Measurements from ENCODE around the gene ZNF485.
"Not testable (repeated sequence)": the region's sequence is repeated elsewhere in the genome, so short reads cannot be mapped to it uniquely, and the experiment has no call there.

Gene ZNF485

DNA sequence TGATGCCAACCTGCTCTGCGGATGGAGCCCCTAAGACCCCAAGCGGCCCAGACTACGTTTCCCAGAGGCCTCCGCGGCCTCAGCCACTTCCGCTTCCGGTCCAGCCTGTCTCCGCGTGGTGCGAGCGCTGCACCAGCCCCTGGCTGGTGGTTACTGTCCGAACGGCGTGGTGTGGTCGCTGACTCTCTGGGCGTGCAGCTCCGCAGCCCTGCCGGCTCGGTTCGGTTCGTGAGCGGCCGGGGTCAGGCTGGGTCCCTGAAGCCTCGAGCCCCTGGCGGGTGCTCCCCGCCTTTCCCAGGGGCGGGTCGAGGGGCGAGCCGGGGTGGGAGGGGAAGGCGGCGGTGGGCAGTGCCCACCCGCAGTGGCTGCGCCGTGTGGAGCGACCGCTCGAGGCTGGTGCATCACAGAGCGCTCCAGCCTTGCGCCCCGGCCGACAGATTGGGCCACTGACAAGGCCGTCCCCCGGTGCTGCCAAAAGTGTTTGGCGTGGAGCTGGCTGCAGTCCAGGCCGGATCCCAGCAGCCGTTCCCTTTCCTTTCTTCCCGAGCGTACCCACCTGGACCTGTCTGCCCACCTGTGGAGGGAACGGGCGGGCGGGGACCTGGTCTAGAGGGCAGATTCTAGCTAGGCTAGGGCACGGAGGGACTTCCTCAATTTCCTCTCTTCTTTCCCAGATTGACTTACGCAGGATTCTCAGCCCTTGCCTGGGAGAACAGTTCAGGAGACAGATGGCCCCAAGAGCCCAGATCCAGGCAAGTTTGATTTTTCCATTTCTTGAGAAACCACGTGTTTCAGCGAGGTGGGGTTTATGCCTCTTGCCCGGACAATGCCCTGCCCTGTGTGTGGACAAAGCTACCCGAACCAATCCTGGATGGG lies at the start of gene ZNF485:
TSS of gene ZNF485 (plus strand) at position 116 of the 876 bp plus-strand sequence. CDS start at position 729, 613 bp downstream.
- peak; percentile 61 for DNase-seq (ENCODE audit: low read depth)

DNA sequence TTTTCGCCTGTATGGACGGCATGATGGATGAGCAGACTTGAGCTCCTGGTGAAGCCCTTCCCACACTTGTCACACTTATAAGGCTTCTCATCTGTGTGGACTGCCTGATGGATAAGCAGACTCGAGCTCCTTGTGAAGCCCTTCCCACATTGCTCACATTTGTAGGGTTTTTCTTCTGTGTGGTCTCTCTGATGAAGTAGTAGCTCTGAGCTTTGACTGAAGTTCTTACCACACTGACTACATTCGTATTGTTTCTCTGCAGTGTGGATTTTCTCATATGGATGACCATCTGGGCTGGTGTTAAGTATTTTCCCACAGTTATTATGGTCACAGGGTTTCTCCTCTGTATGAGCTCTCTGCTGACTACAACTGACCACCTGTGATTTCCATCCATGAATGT lies 49.0 kb upstream of the ZNF485 start:
- no peak for DNase-seq (ENCODE audit: low read depth)

DNA sequence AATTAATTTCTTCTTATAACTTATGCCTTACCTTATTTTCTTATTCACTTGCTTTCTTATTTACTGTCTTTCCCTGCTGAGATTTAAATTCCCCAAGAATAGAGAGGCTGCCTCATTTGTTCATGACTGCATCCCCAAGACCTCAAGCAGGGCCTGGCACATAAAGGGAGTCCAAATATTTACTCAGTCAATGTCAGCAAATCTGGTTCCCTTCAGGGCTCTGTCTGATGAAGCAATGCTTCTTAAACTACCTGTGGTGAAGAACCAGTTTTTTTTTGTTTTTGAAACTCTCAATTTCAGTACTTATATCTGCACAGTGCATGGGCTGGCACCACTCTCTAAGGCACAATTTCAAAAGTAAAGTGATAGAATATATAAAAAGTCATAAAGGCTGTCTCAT lies 36.6 kb upstream of the ZNF485 start:
- no peak for DNase-seq (ENCODE audit: low read depth)

DNA sequence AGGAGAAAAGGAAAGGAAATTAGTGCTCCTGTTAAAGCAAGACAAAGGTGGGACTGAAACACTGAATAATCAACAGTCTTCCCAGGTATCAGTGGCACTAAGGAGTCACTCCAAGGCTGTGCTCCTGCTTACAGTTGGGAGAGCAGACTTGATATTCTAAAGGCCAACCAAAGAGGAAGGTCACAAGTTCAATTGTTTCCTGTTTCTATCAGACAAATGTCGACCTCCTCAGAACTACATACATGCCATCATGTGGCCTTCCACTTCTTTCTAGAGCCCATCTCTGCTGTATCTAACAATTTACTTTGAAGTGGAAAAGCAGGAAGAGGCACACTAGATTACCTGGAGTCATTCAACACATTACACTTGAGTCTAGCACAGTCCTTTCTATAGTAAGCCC lies 35.3 kb upstream of the ZNF485 start:
- no peak for DNase-seq (ENCODE audit: low read depth)

DNA sequence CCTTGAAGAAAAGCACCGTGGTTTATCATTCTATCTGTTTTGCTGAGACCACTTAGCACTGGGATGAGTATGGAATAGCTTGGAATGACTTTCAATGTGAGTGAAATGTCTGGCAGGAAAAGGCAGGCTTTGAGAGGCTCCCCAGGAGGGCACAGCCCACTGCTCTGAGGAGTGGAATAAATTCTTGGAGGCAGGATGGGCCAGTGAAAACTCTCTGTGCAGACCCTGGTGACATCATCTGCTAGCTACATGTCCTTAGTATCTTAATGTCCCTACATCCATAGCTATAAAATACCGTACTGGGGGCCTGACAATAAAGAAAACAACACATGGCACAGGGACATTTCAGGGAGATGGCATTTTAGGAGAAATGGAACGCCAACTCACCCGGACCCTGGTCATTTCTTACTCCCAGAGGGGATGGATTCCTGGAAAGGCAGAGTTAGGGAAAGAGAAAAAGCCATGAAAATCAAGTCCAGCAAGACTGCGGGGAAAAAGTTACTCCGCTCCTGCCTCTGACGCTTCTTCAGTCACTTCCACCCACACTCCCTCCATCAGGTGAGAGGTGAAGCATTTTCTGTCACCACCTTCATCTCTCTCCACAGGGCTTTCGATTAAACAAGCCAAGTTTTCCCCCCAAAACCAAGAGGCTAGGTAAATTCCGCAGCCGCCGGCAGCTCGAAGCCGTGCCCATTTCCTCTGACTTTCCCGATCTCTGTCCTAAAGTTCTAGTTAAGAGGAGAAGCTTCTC lies 32.8 kb upstream of the ZNF485 start:
- no peak for DNase-seq (ENCODE audit: low read depth)

DNA sequence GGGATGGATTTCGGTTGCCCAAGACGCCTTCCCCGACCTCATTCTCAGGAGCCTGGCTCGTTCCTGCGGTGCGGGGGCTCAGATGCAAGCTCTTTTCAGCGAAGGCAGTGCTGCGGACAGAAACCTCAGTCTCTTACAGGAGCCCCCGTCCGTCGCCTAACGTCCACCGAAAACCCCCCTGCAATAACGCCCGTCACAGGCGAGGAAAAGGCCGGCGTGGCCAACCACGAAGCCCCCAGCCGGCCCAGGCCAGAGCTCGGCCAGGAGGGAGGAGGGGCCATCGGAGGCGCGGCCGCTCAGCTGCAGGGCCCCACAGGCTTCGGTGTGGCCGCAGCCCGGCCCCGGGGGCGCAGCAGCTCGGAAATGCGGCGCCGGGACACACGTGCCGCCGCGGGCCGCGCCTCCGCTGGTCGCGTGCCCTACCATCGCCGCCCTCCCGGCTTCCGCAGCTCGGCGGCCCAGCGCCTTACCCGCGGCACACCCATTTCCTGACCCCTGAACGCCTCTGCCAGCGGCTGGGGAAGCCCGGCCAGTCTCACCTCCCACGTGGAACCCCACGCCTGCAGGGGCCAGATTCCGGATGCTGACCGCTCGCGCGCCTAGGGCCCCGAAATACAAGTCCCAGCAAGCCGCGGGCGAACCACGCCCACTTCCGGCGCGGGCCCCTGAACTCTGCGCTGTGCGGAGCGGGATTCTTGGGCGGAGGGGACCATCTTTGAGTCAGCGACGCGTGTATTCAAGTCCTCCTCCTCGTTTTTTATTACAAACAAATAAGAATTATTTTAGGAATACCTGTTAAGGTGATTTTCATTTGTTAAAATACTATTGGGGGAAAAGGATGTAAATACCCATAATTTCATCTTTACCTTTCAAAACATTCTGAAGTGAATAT lies 32.0 kb upstream of the ZNF485 start, which contains the start of gene ZNF239:
TSS of gene ZNF239 (minus strand) at position 616 of the 892 bp plus-strand sequence. CDS start 16,537 bp downstream, outside the sequence.
- peak; percentile 92 for DNase-seq (ENCODE audit: low read depth)

DNA sequence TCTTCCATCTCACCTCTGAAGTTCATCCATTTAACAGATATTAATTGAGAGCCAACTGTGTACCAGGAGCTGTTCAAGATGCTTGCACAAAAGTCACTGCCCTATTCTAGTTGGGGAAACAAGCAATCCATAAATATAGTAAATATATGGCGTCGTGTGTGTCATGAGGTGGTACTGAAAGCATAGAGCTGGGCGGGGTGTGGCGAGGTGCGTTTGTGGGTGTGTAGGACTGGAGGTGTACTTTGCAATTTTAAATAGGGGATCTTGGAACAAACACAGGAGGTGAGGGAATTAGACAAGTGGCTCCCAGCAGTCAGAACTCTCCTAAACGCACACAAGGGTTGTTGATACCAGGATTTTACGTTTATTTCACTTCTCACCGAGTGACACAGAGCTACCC lies 31.3 kb upstream of the ZNF485 start:
- DNase-seq (ENCODE audit: low read depth), result no peak

DNA sequence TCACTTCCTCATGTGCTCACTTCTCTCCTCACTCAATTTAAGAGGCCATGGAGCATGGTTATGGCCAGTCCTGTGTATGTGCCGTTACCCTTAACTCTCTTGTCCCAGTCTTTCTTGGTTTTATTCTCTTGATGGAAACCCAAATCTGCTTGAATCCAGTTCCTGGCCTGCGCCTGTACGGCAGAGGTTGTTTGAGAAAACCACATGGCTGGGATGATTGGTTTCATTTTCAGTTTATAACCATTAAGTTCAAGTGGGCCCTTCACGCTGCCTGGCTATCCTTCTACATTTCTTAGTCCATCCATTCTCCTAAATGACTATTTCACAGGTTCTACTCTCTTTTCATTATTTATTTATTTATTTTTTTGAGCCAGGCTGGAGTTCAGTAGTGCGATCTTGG lies 30.2 kb upstream of the ZNF485 start:
- DNase-seq (ENCODE audit: low read depth), result no peak

DNA sequence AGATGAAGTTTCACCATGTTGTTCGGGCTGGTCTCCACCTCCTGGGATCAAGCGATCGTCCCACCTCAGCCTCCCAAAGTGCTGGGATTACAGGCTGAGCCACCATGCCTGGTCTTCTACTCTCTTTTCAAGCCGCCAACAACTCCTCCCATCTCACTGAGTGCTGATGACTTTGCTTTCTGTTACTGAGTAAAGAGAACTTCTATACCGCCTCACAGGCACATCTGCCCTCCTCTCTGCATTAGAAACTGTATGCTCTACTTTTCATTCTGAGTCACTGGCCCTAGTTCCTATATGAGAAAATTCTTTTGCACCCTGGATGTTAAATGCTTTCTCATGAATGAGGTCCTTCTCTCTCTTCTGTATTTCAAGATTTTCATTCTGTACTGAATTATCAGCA lies 29.7 kb upstream of the ZNF485 start:
- no peak for DNase-seq (ENCODE audit: low read depth)

DNA sequence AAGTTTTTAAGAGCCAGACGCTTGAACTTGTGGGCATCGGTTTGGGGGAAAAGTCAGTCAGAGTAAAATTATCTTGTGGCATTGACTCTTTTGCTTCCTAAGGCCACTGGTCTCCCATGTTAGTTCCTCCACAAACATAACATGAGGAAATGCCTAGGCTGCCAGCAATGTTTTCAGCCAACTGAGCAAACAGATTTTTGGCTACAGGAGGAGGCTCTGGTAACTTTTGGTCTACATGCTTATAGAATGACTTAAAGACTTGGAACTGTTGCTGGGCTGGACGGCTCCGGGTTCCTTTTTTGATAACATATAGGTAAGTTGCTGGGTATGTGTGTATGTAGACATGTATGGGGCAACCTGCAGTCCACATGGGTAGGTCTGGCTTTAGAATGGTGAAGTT lies 22.2 kb upstream of the ZNF485 start:
- no peak for DNase-seq (ENCODE audit: low read depth)

DNA sequence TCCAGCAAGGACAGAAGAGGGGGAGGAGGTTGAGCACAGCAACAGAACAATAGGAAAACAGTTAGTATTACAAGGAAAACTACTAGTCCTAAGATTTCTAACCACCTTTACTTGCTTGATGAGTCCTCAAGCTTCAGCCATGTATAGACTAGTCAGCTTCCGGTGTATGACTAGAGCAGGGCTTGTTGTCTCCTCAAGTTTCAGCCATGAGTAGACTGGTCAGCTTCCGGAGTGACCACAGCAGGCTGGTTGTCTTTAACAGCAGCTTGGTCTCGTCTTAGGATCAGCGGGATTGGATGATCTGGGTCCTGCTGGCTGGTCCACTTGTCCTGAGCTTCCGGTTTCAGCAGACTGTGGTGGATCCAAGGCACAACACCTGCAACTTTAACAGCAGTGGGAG lies 21.2 kb upstream of the ZNF485 start:
- peak; percentile 23 for DNase-seq (ENCODE audit: low read depth)

DNA sequence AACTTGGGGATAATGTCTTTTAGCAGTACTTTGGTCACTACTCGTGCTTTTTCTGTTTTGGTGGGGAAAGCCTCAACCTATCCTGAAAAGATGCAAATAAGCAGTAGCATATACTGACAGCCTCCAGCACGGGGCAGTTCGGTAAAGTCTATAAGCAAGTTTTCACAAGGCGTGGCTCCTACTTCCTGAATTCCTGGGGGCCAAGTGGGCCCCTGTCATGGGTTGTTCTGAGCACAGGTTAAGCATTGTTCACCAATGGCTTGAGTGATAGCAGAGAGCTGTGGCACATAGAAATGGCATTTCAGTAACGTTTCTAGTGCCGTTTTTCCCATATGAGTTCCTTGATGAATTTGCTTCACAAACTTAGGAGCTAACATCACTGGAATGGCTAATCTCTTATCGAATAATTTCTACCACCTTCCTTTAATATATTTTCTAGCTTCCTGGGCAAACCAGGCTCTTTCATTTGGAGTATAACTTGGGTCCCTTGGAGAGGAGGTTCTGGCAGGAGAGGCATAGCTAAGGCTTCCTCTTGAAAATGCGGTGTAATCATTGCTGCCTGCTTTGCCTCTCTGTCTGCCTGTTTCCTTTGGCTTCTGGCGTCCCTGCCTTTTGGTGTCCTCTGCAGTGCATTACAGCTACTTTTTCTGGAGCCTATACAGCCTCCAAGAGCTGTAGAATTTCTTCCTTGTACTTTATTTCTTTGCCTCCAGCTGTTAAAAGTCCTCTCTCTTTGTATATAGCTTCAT lies 20.1 kb upstream of the ZNF485 start:
- no peak for DNase-seq (ENCODE audit: low read depth)

DNA sequence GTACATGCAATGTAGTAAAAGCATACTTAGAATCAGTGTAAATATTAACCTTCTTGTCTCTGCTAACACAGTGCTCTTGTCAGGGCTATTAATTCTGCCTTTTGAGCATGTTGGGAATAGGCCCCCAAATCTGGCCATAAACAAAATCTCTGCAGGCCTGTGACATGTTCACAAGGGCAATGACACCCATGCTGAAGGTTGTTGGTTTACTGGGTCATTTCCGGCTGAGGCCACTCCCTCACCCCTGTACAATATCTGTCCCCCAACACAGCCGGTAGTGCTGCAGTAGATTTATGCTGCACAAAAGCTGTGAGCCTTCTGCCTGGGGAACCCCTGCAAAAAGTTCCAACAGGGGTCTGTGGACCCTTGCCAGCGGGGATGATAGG lies 19.5 kb upstream of the ZNF485 start:
- not testable (repeated sequence) for DNase-seq (ENCODE audit: low read depth)

DNA sequence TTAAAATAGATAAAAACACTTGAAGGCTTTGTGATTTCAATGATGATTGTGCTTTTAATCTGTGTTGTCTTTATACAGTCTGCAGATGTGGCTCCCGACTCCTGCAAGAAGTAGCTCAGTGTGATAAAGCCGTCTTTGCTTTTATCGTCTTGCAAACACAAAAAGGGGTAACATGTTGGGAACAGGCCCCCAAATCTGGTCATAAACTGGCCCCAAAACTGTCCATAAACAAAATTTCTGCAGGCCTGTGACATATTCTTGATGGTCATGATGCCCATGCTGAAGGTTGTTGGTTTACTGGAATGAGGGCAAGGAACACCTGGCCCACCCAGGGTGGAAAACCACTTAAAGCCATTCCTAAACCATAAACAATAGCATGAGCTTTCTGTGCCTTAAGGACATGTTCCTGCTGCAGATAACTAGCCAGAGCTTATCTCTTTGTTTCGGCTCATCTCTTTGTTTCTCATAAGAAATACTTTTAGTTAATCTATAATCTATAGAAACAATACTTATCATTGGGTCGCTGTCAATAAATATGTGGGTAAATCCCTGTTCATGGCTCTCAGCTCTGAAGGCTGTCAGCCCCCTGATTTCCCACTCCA lies 14.8 kb upstream of the ZNF485 start:
- no peak for DNase-seq (ENCODE audit: low read depth)

DNA sequence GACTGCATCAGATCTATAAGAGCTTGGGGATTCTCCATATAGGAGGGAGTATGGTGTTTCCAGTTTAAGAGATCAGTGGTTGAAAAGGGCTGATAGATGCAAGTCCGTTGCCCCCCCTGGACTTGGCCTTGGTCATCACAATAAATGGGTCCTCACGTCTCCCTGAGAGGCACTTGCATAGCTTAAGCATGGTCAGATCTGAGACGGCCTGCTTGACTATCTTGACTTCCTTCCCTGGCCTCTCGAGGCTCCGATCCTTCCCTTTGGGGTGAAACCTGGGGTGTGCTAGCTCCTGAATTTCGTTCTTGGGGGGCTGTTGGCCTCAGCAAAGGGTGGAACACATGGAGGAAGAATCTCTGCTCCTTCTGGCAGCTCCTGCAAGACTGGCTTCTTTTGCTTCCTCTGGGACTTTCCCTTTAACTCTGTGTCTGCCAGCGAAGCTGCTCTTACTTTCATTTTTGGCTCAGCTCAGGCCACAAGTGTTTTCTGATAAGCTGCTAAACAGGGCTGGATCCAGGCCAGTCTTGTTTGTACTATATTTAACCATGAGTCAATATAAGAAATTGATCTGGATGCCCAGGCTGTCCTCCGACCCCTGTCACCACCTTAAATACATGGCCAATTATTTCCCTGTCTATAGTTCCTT lies 11.2 kb upstream of the ZNF485 start:
- peak; percentile 79 for DNase-seq (ENCODE audit: low read depth)

DNA sequence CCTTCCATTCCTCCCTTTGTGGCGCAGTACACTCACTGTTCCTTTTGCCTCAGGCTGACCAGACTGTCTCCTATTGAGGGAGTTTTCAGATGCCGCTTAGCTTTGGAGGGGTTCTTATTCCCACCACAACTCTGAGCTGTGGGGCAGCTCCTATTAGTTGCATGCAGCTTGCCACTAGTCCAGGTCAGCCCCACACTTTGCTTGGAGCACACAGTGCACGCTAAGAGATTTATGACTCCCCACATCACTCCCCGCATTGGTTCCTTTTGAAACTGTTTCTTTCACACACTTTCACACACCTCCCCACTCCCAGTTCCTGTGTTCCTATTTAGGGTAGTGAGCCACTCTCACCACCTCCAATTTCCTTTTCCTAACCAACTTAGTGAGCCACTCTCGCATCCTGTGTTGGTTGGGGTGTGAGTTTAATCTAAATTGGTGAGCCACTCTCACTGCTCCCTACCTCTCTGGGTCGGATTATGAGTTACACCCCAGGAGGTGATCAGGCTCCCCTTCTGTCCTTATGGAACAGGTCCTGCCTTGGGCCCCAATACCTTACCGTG lies 10.4 kb upstream of the ZNF485 start:
- no peak for DNase-seq (ENCODE audit: low read depth)

DNA sequence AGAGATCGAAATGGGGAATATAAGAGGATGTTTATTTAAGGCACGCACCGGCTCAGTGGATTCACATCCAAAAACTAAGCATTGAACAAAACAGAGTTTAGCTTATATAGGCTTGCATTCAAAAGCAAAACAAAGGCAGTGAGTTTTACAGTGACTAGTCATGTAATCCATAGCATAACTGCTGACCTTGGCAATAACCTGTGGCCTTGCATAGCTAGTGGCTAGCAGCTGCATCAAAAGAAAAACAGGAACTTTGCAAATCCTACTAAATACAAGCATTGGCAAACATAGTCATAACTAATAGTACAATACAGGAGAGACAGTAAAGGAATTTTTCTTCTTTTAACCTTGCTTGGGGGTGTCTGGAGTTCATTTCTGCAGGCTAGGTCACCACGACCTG lies 9.7 kb upstream of the ZNF485 start:
- peak; percentile 20 for DNase-seq (ENCODE audit: low read depth)

DNA sequence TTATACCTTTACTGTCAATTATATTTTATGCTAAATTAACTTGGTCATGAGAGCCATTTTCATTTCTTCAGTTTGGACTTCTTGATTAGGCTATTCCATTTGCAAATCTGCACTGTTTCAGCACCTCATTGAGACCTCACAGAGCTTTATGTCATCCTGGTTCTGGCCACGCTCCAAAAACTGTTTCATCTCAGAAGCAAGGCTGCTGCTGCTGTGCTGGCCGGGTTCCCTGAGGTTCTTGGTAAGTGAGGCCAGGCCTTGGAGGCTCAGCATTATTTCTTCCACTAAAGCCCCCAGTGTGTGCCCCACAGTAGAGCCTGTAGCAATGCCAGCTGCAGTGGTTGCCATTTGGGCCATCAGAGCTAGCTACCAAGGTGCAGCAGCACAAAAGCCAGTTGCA lies 7.8 kb upstream of the ZNF485 start:
- DNase-seq (ENCODE audit: low read depth), result peak; percentile 67

DNA sequence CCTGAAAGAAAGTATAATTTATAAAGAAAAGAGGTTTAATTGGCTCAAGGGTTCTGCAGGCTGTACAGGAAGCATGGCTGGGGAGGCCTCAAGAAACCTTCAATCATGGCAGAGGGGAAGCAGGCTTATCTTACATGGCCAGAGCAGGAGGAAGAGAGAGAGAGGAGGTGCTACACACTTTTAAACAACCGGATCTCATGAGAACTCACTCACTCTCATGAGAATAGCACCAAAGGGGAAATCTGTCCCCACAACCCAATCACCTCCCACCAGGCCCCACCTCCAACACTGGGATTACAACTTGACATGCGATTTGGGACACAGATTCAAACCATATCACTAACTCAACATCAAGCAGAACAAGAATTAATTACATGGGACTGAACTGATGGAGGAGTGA lies 6.9 kb upstream of the ZNF485 start:
- DNase-seq (ENCODE audit: low read depth), result no peak

DNA sequence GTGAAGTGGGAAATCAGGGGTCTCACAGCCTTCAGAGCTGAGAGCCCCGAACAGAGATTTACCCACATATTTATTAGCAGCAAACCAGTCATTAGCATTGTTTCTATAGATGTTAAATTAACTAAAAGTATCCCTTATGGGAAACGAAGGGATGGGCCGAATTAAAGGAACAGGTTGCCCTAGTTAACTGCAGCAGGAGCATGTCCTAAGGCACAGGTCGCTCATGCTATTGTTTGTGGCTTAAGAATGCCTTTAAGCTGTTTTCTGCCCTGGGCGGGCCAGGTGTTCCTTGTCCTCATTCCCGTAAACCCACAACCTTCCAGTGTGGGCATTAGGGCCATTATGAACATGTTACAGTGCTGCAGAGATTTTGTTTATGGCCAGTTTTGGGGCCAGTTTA lies 4.7 kb upstream of the ZNF485 start:
- not testable (repeated sequence) for DNase-seq (ENCODE audit: low read depth)
